HG03159 (cell line): ENCODE measurements around the gene FNDC7.
"Not testable (repeated sequence)": the region's sequence is repeated elsewhere in the genome, so short reads cannot be mapped to it uniquely, and the experiment has no call there.

Experiments used
- ATAC-seq: cut with Tn5 transposase; IDR thresholded peaks from one replicate; pipeline ENCODE4 v1.9.1; 2021; ENCODE audit warnings: mild to moderate bottlenecking, moderate library complexity; ENCODE audit not compliant: unreplicated experiment

The FNDC7 gene

GRCh38 chr1:108695535-108695934, 17.2 kb upstream of the FNDC7 start:
- ATAC-seq: no peak

- ATAC-seq: no peak
Observed at GRCh38 chr1:108699375-108700332, 13.1 kb upstream of the FNDC7 start.

GRCh38 chr1:108701176-108701849, 11.4 kb upstream of the FNDC7 start:
- ATAC-seq: no peak

GRCh38 chr1:108702109-108702508, 10.6 kb upstream of the FNDC7 start:
- ATAC-seq: not testable (repeated sequence)

- ATAC-seq: no peak
Observed at GRCh38 chr1:108703939-108704338, 8.8 kb upstream of the FNDC7 start.

- ATAC-seq: no peak
Observed at GRCh38 chr1:108704496-108704895, 8.2 kb upstream of the FNDC7 start.

GRCh38 chr1:108706643-108707042, 6.1 kb upstream of the FNDC7 start:
- ATAC-seq: no peak

GRCh38 chr1:108708691-108709660, 3.7 kb upstream of the FNDC7 start:
- ATAC-seq: no peak

GRCh38 chr1:108715932-108716331, 3.2 kb downstream of the FNDC7 start:
- ATAC-seq: no peak

- no peak for ATAC-seq
Observed at GRCh38 chr1:108716437-108717230, 3.9 kb downstream of the FNDC7 start.

- no peak for ATAC-seq
Observed at GRCh38 chr1:108717774-108718316, 5.1 kb downstream of the FNDC7 start.

- ATAC-seq: no peak
Observed at GRCh38 chr1:108718927-108719655, 6.4 kb downstream of the FNDC7 start.

GRCh38 chr1:108719656-108720435, 7.1 kb downstream of the FNDC7 start:
- no peak for ATAC-seq

- no peak for ATAC-seq
Observed at GRCh38 chr1:108722292-108722691, 9.6 kb downstream of the FNDC7 start.

GRCh38 chr1:108725906-108726305, 13.2 kb downstream of the FNDC7 start:
- no peak for ATAC-seq

GRCh38 chr1:108728327-108728923, 15.7 kb downstream of the FNDC7 start:
- no peak for ATAC-seq

GRCh38 chr1:108729481-108729880, 16.8 kb downstream of the FNDC7 start:
- ATAC-seq: no peak

- ATAC-seq: no peak
Observed at GRCh38 chr1:108732398-108732797, 19.7 kb downstream of the FNDC7 start.
